AG04450 (cell line): ENCODE results near the gene CHD9. TPM values are rescaled to one million over a fixed set of nuclear protein-coding genes. Genes with fewer than 3 reads are reported as not detected.

Experiments used
- CTCF ChIA-PET: fragments of 300-600, 350-600 bp; formaldehyde crosslinking; extraction: SDS; loops from one replicate; lab custom pipeline; 2022; ENCODE audit warnings: antibody characterized with exemption, inconsistent platforms; lab: Charles Lee
- POLR2A ChIA-PET: fragments of 350-600 bp; formaldehyde crosslinking; extraction: SDS; loops from one replicate; lab custom pipeline; 2021; ENCODE audit warnings: antibody characterized with exemption, inconsistent platforms; lab: Yijun Ruan, JAX
- DNase-seq: peaks from one replicate; pipeline ENCODE4 v3.0.0-alpha.2; 2011; ENCODE audit warnings: low read depth, low spot score
- H3K27ac ChIP-seq: one replicate; pipeline ENCODE4 v1.5.1; 2012; ENCODE audit warnings: low read depth, low read length, control low read depth
- H3K27me3 ChIP-seq: one replicate; pipeline ENCODE4 v1.6.0; 2012; ENCODE audit warnings: low read length; ENCODE audit not compliant: control insufficient read depth, insufficient read depth
- H3K4me3 ChIP-seq: 2 replicates; pipeline ENCODE4 v1.5.1; 2011; ENCODE audit warnings: mild to moderate bottlenecking, low read depth, low read length, control low read depth
- H3K9me3 ChIP-seq: 2 replicates; pipeline ENCODE4 v1.5.1; 2012; ENCODE audit warnings: low read length; ENCODE audit not compliant: control insufficient read depth, insufficient read depth
- polyA plus RNA-seq: library from polyadenylated mRNA; depleted of rRNA; stranded (reverse); fragments of >200 nt; gene quantifications from 2 replicates; pipeline ENCODE4 v1.2.3, GENCODE V29; 2011
- TF ChIP-seq, protein P1 (sequence below): IDR thresholded peaks from 2 replicates; pipeline ENCODE4 v1.5.1; 2011; ENCODE audit warnings: low read depth, low read length, control low read depth, inconsistent platforms

The CHD9 gene
- polyA plus RNA-seq, 1 experiment = 42.6 TPM

DNA sequence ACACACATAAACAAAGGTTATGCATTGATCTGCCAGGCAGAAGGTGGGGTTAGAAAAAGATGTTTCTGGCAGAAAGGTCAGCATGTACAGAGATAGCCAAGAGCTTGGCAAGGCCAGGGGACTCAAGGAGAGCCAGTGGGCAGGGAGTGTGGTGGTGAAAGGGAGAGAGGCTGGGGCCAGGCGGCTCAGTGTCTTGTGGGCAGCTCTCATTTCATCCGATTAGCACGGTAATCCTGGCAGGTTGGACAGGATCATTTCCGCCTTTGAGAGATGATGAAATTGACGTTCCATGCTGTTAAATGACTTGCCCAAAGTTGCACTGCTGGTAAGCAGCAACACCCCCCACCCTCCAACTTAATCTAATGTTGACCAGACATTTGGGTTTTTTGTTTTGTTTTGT lies 3.6 kb downstream of the CHD9 start:
- DNase-seq = no peak
- TF ChIP-seq, protein P1, sequence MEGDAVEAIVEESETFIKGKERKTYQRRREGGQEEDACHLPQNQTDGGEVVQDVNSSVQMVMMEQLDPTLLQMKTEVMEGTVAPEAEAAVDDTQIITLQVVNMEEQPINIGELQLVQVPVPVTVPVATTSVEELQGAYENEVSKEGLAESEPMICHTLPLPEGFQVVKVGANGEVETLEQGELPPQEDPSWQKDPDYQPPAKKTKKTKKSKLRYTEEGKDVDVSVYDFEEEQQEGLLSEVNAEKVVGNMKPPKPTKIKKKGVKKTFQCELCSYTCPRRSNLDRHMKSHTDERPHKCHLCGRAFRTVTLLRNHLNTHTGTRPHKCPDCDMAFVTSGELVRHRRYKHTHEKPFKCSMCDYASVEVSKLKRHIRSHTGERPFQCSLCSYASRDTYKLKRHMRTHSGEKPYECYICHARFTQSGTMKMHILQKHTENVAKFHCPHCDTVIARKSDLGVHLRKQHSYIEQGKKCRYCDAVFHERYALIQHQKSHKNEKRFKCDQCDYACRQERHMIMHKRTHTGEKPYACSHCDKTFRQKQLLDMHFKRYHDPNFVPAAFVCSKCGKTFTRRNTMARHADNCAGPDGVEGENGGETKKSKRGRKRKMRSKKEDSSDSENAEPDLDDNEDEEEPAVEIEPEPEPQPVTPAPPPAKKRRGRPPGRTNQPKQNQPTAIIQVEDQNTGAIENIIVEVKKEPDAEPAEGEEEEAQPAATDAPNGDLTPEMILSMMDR = no peak
- no peaks in the 10 kb centered on the region for H3K27me3 ChIP-seq
- H3K27ac ChIP-seq = no peak overlapping the region
- CTCF ChIA-PET = interaction anchor here (0.8 kb wide), 1 partner anchor 102 kb away, joined by 4 read pairs; no protein-coding TSS in a partner anchor
- H3K4me3 ChIP-seq = no peak overlapping the region
- POLR2A ChIA-PET = no interaction called here
- no peaks in the 10 kb centered on the region; the same call in 1 of the 2 replicates for H3K9me3 ChIP-seq

DNA sequence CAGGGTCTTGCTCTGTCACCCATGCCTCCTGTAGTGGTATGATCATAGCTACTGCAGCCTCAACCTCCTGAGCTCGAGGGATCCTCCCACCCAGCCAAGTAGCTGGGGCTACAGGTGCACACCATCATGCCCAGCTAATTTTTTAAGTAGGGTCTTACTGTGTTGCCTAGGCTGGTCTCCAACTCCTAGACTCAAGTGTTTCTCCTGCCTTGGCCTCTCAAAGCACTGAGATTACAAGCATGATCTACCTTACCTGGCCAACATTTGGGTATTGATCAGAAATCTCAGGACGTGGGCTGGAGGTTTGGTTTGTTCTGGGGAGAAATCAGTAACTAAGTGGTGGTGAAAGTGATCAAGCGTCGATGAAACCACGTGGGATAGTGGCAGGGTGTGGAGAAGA lies 4.1 kb downstream of the CHD9 start:
- Histone ChIP-seq H3K27me3 (no peaks in the 10 kb centered on the region), H3K4me3 (no peak overlapping the region), H3K27ac (no peak overlapping the region), H3K9me3 (no peaks in the 10 kb centered on the region; the same call in 1 of the 2 replicates)
- TF ChIP-seq, protein P1 = no peak
- CTCF ChIA-PET = no interaction called here
- POLR2A ChIA-PET = no interaction called here
- DNase-seq = no peak

DNA sequence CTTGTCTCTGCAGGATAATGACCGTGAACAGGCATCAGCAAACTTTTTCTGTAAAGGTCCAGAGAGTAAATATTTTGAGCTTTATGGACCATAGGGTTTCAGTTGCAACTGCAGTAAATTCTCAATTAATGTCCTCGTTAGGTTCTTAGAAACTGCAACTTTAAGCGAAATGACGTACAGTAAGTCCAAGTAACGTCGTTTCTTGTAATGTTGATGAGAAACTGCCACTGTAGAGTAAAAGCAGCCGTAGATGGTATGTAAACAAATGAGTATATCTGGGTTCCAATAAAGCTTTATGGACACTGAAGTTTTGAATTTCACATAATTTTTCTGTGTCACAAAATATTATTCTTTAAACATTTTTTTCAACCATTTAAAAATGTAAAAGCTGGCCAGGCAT lies 4.9 kb downstream of the CHD9 start:
- Histone ChIP-seq H3K9me3 (no peaks in the 10 kb centered on the region; the same call in 1 of the 2 replicates), H3K4me3 (no peak overlapping the region), H3K27ac (no peak overlapping the region), H3K27me3 (no peaks in the 10 kb centered on the region)
- TF ChIP-seq, protein P1 = no peak
- POLR2A ChIA-PET = no interaction called here
- DNase-seq = no peak
- CTCF ChIA-PET = interaction anchor here (0.6 to 0.7 kb wide), 2 partner anchors 141 to 148 kb away, joined by 3 to 5 read pairs; no protein-coding TSS in a partner anchor

DNA sequence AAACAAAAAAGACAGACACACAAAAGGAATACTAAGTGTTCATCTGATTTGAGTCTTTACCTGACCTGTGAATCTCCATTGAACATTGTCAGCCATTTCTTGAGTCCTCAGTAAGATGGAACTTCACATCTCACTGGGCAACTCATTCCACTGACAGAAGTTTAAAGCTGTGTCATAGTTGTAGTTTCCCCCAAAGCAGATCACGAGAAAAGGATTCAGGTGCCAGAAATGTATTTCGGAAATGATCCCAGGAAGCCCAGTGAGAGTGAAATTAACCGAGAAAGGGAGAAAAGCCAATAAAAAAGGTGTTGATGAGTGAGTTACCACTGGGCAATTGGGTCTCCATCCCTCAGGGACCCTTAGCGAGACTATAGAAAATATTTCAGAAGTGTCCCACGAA lies 6.5 kb downstream of the CHD9 start:
- CTCF ChIA-PET = no interaction called here
- no peaks in the 10 kb centered on the region for H3K27me3 ChIP-seq
- H3K4me3 ChIP-seq = no peak overlapping the region
- TF ChIP-seq, protein P1 = no peak
- no peak overlapping the region for H3K27ac ChIP-seq
- POLR2A ChIA-PET = no interaction called here
- DNase-seq = no peak
- H3K9me3 ChIP-seq = no peaks in the 10 kb centered on the region

DNA sequence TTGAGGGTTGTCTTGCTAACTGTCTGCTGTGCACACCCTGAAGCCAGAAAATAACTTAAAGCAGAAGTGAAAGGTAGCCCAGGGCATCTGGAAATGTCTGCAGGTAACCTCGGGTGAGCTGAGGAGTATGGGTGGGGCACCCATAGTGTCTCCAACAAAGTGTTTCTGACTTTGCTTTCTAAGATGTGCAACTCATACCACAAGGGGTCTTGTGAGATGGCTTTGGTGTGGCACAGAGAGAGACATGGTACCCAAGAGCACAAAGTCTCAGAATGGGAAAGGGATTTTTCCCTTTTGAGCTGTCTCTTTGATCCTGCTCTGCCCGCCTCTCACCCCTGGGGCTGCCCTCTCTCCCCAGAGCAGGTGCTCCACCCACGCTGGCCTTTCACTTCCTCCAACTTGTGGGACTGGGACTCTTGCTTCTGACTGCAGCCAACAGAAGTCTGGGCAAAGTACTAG lies 6.9 kb downstream of the CHD9 start:
- Histone ChIP-seq H3K27me3 (no peaks in the 10 kb centered on the region), H3K4me3 (no peak overlapping the region), H3K9me3 (no peaks in the 10 kb centered on the region), H3K27ac (no peak overlapping the region)
- TF ChIP-seq, protein P1 = no peak
- ChIA-PET CTCF (no interaction called here), POLR2A (no interaction called here)
- DNase-seq = no peak
